DMS114 treated with DMSO at 0.1 percent for 48 hours (cell line): ENCODE data around the gene GAN.
"Not testable (repeated sequence)": the region's sequence is repeated elsewhere in the genome, so short reads cannot be mapped to it uniquely, and the experiment has no call there.

Experiments
- DNase-seq: peaks from one replicate; lab custom pipeline; 2025; ENCODE audit not compliant: unreplicated experiment; lab: John Stamatoyannopoulos, UW

Gene GAN

GRCh38 chr16:81307770-81308169, 7.0 kb upstream of the GAN start:
- no peak for DNase-seq

GRCh38 chr16:81310045-81310644, 4.6 kb upstream of the GAN start:
- DNase-seq = no peak

GRCh38 chr16:81311762-81312161, 3.0 kb upstream of the GAN start:
- no peak for DNase-seq

GRCh38 chr16:81313701-81314602, 810 bp upstream of the GAN start:
- DNase-seq = no peak

GRCh38 chr16:81315271-81316175, 761 bp downstream of the GAN start:
- peak; percentile 9 for DNase-seq

- DNase-seq = no peak
Measured at GRCh38 chr16:81316176-81316496, 1.4 kb downstream of the GAN start.

GRCh38 chr16:81318711-81319110, 3.9 kb downstream of the GAN start:
- DNase-seq = no peak

GRCh38 chr16:81319221-81319912, 4.6 kb downstream of the GAN start:
- DNase-seq = no peak

- DNase-seq = no peak
Measured at GRCh38 chr16:81321039-81321438, 6.3 kb downstream of the GAN start.

GRCh38 chr16:81321536-81321935, 6.8 kb downstream of the GAN start:
- no peak for DNase-seq

GRCh38 chr16:81324808-81325207, 10.0 kb downstream of the GAN start:
- DNase-seq = no peak

GRCh38 chr16:81327011-81327410, 12.2 kb downstream of the GAN start:
- no peak for DNase-seq

- DNase-seq = no peak
Measured at GRCh38 chr16:81327447-81328196, 12.9 kb downstream of the GAN start.

GRCh38 chr16:81329947-81330346, 15.2 kb downstream of the GAN start:
- DNase-seq = no peak

GRCh38 chr16:81333356-81333755, 18.6 kb downstream of the GAN start:
- DNase-seq = no peak

- DNase-seq = no peak
Measured at GRCh38 chr16:81335669-81336068, 20.9 kb downstream of the GAN start.

- no peak for DNase-seq
Measured at GRCh38 chr16:81337097-81337496, 22.3 kb downstream of the GAN start.

GRCh38 chr16:81345172-81345571, 30.4 kb downstream of the GAN start:
- not testable (repeated sequence) for DNase-seq

GRCh38 chr16:81347425-81347824, 32.7 kb downstream of the GAN start:
- no peak for DNase-seq

GRCh38 chr16:81349608-81350305, 35.0 kb downstream of the GAN start:
- DNase-seq = no peak
